ENCODE measurements around the gene MGAT5B.

Gene MGAT5B

GRCh38 chr17:76993651-76994050 is 125.4 kb downstream of the MGAT5B start:
- H3K27ac ChIP-seq (ENCODE audit: low read depth, low read length, severe bottlenecking), result no peak overlapping the region

GRCh38 chr17:76994237-76994637 is 126.0 kb downstream of the MGAT5B start:
- H3K27ac ChIP-seq (ENCODE audit: low read depth, low read length, severe bottlenecking), result peak overlapping the region; percentile 63
- H3K4me3 ChIP-seq (ENCODE audit: extremely low read depth, insufficient read depth, low read length, poor library complexity, severe bottlenecking), result no peak overlapping the region
- H3K9me3 ChIP-seq (ENCODE audit: control insufficient read depth, low read length), result no peaks in the 10 kb centered on the region
- H3K36me3 ChIP-seq (ENCODE audit: control insufficient read depth, insufficient read depth, low read length), result no peaks in the 10 kb centered on the region
- 53 to 78% methylated on average over 6 of the region's 6 CpGs for WGBS, 2 experiments (ENCODE audit: insufficient coverage in 2 of 2)
- H3K4me1 ChIP-seq (ENCODE audit: control insufficient read depth, insufficient read depth, low read length, poor library complexity, severe bottlenecking), result peaks cover 10% of the 10 kb centered on the region

More at GRCh38 chr17:76993651-76994050, 125.4 kb downstream of the MGAT5B start:
- no peaks in the 10 kb centered on the region for H3K9me3 ChIP-seq (ENCODE audit: control insufficient read depth, low read length)
- no peak overlapping the region for H3K4me3 ChIP-seq (ENCODE audit: extremely low read depth, insufficient read depth, low read length, poor library complexity, severe bottlenecking)
- H3K36me3 ChIP-seq (ENCODE audit: control insufficient read depth, insufficient read depth, low read length), result no peaks in the 10 kb centered on the region
- WGBS, 2 experiments (ENCODE audit: insufficient coverage in 2 of 2), result 62 to 81% methylated on average over 3 of the region's 5 CpGs
- peaks cover 7% of the 10 kb centered on the region for H3K4me1 ChIP-seq (ENCODE audit: control insufficient read depth, insufficient read depth, low read length, poor library complexity, severe bottlenecking)

- Histone ChIP-seq H3K4me3 (ENCODE audit: extremely low read depth, insufficient read depth, low read length, poor library complexity, severe bottlenecking) (no peak overlapping the region), H3K27ac (ENCODE audit: low read depth, low read length, severe bottlenecking) (no peak overlapping the region), H3K4me1 (ENCODE audit: control insufficient read depth, insufficient read depth, low read length, poor library complexity, severe bottlenecking) (peaks cover 10% of the 10 kb centered on the region), H3K36me3 (ENCODE audit: control insufficient read depth, insufficient read depth, low read length) (no peaks in the 10 kb centered on the region), H3K9me3 (ENCODE audit: control insufficient read depth, low read length) (no peaks in the 10 kb centered on the region)
- WGBS, 2 experiments (ENCODE audit: insufficient coverage in 2 of 2), result 31 to 54% methylated on average over 7 to 9 of the region's 11 CpGs
Measured at GRCh38 chr17:76995387-76996105, 127.3 kb downstream of the MGAT5B start.

GRCh38 chr17:76996741-76997694 is 128.8 kb downstream of the MGAT5B start:
- Histone ChIP-seq H3K36me3 (ENCODE audit: control insufficient read depth, insufficient read depth, low read length) (no peaks in the 10 kb centered on the region), H3K27ac (ENCODE audit: low read depth, low read length, severe bottlenecking) (no peak overlapping the region), H3K4me3 (ENCODE audit: extremely low read depth, insufficient read depth, low read length, poor library complexity, severe bottlenecking) (no peak overlapping the region), H3K4me1 (ENCODE audit: control insufficient read depth, insufficient read depth, low read length, poor library complexity, severe bottlenecking) (peaks cover 17% of the 10 kb centered on the region), H3K9me3 (ENCODE audit: control insufficient read depth, low read length) (no peaks in the 10 kb centered on the region)
- 85 to 88% methylated on average over 11 to 14 of the region's 16 CpGs for WGBS, 2 experiments (ENCODE audit: insufficient coverage in 2 of 2)

- WGBS, 2 experiments (ENCODE audit: insufficient coverage in 2 of 2), result 83 to 86% methylated on average over 15 to 16 of the region's 16 CpGs
- H3K9me3 ChIP-seq (ENCODE audit: control insufficient read depth, low read length), result no peaks in the 10 kb centered on the region
- H3K4me3 ChIP-seq (ENCODE audit: extremely low read depth, insufficient read depth, low read length, poor library complexity, severe bottlenecking), result no peak overlapping the region
- H3K27ac ChIP-seq (ENCODE audit: low read depth, low read length, severe bottlenecking), result no peak overlapping the region
- H3K4me1 ChIP-seq (ENCODE audit: control insufficient read depth, insufficient read depth, low read length, poor library complexity, severe bottlenecking), result peaks cover 20% of the 10 kb centered on the region
- no peaks in the 10 kb centered on the region for H3K36me3 ChIP-seq (ENCODE audit: control insufficient read depth, insufficient read depth, low read length)
Measured at GRCh38 chr17:76997981-76998531, 129.9 kb downstream of the MGAT5B start.

GRCh38 chr17:76998839-76999238 is 130.6 kb downstream of the MGAT5B start:
- 93 to 100% methylated on average over 8 of the region's 8 CpGs for WGBS, 2 experiments (ENCODE audit: insufficient coverage in 2 of 2)
- H3K27ac ChIP-seq (ENCODE audit: low read depth, low read length, severe bottlenecking), result no peak overlapping the region
- H3K4me3 ChIP-seq (ENCODE audit: extremely low read depth, insufficient read depth, low read length, poor library complexity, severe bottlenecking), result no peak overlapping the region
- H3K9me3 ChIP-seq (ENCODE audit: control insufficient read depth, low read length), result no peaks in the 10 kb centered on the region
- no peaks in the 10 kb centered on the region for H3K36me3 ChIP-seq (ENCODE audit: control insufficient read depth, insufficient read depth, low read length)
- H3K4me1 ChIP-seq (ENCODE audit: control insufficient read depth, insufficient read depth, low read length, poor library complexity, severe bottlenecking), result peaks cover 20% of the 10 kb centered on the region
